Endothelial cell of umbilical vein (primary cell): ENCODE results near the gene AKAP17A.

Experiments
- CTCF ChIP-seq, 2 donors: IDR thresholded peaks; 1 replicate in 1 of 2; 2 replicates in 1 of 2; pipeline ENCODE4 v1.5.1; 2011; ENCODE audit warnings: low read length in 2 of 2, mild to moderate bottlenecking in 2 of 2, moderate library complexity in 2 of 2, control low read depth in 1 of 2, inconsistent platforms in 1 of 2, low read depth in 1 of 2; ENCODE audit not compliant: insufficient read depth in 1 of 2; ENCODE audit errors: extremely low read depth in 1 of 2
- EZH2 ChIP-seq: IDR thresholded peaks from 2 replicates; pipeline ENCODE4 v1.6.1; 2012; ENCODE audit warnings: borderline replicate concordance, low read depth, mild to moderate bottlenecking, moderate library complexity, low read length, inconsistent platforms; ENCODE audit not compliant: severe bottlenecking
- FOS ChIP-seq: IDR thresholded peaks from 2 replicates; pipeline ENCODE4 v1.6.1; 2011; ENCODE audit warnings: mild to moderate bottlenecking, low read length, moderate library complexity, borderline replicate concordance; ENCODE audit not compliant: insufficient read depth
- JUN ChIP-seq: IDR thresholded peaks from 2 replicates; pipeline ENCODE4 v1.6.1; 2011; ENCODE audit warnings: borderline replicate concordance, low read depth; ENCODE audit not compliant: insufficient read length, insufficient read depth
- POLR2A ChIP-seq: IDR thresholded peaks from 2 replicates; pipeline ENCODE4 v1.6.1; 2012; ENCODE audit warnings: low read depth, mild to moderate bottlenecking, control low read depth, low read length
- POLR2AphosphoS5 ChIP-seq: IDR thresholded peaks from 2 replicates; pipeline ENCODE4 v1.6.1; 2012; ENCODE audit warnings: low read depth, mild to moderate bottlenecking, control low read depth, low read length, moderate library complexity; ENCODE audit not compliant: insufficient read depth

- no peak for TF ChIP-seq POLR2A
- TF ChIP-seq CTCF (IDR thresholded peaks at IDR 0.05; ENCODE audit: extremely low read depth in 1 of 2, insufficient read depth in 1 of 2, low read depth in 1 of 2, low read length in 2 of 2), result no peak
- TF ChIP-seq EZH2, result no peak
- no peak for TF ChIP-seq POLR2AphosphoS5
- TF ChIP-seq JUN, result no peak
- no peak for TF ChIP-seq FOS
Observed at GRCh38 chrX:1609311-1609710, 17.9 kb downstream of the AKAP17A start.
